ENCODE measurements around the gene EIF5.

DNA sequence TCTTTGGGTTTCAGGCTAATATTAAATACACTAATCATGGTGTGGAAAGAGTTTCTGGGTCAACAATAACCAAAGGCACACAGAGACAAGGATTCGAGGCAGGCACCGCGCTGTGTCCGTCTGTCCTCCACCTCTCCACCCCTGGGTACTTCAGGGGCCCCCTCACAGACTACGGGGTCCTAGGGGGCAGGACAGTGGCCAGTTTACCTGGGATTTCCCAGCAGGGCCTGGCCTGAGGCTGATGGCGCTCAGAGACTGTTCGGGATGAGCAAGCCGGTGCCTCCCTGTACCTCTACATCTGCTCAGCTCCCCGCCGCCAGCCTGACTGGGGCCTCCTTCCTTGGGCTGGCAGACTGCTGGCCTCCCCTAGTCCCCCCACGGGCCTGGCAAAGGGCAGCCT lies 18.1 kb upstream of the EIF5 start:
- TF ChIP-seq POLR2A (IDR thresholded peaks at IDR 0.05; ENCODE audit: borderline replicate concordance, extremely low read depth, insufficient read depth, insufficient read length) (no peak), POLR2AphosphoS5 (IDR thresholded peaks at IDR 0.05; ENCODE audit: low read depth, low read length) (no peak), EZH2 (IDR thresholded peaks at IDR 0.05) (no peak)
- TF ChIP-seq, protein P1, sequence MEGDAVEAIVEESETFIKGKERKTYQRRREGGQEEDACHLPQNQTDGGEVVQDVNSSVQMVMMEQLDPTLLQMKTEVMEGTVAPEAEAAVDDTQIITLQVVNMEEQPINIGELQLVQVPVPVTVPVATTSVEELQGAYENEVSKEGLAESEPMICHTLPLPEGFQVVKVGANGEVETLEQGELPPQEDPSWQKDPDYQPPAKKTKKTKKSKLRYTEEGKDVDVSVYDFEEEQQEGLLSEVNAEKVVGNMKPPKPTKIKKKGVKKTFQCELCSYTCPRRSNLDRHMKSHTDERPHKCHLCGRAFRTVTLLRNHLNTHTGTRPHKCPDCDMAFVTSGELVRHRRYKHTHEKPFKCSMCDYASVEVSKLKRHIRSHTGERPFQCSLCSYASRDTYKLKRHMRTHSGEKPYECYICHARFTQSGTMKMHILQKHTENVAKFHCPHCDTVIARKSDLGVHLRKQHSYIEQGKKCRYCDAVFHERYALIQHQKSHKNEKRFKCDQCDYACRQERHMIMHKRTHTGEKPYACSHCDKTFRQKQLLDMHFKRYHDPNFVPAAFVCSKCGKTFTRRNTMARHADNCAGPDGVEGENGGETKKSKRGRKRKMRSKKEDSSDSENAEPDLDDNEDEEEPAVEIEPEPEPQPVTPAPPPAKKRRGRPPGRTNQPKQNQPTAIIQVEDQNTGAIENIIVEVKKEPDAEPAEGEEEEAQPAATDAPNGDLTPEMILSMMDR (IDR thresholded peaks at IDR 0.05 in 2 of 3, conservative IDR thresholded peaks at IDR 0.05 in 1 of 3; ENCODE audit: borderline replicate concordance in 1 of 3, insufficient read depth in 1 of 3, low read depth in 2 of 3, low read length in 2 of 3): no peak

Data from HCT116 (cell line).